Measurements from ENCODE around the gene TRIM10.

Gene TRIM10

GRCh38 chr6:30188541-30188940, 27.5 kb upstream of the TRIM10 start:
- TF ChIP-seq, protein P1, sequence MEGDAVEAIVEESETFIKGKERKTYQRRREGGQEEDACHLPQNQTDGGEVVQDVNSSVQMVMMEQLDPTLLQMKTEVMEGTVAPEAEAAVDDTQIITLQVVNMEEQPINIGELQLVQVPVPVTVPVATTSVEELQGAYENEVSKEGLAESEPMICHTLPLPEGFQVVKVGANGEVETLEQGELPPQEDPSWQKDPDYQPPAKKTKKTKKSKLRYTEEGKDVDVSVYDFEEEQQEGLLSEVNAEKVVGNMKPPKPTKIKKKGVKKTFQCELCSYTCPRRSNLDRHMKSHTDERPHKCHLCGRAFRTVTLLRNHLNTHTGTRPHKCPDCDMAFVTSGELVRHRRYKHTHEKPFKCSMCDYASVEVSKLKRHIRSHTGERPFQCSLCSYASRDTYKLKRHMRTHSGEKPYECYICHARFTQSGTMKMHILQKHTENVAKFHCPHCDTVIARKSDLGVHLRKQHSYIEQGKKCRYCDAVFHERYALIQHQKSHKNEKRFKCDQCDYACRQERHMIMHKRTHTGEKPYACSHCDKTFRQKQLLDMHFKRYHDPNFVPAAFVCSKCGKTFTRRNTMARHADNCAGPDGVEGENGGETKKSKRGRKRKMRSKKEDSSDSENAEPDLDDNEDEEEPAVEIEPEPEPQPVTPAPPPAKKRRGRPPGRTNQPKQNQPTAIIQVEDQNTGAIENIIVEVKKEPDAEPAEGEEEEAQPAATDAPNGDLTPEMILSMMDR (IDR thresholded peaks at IDR 0.05; ENCODE audit: low read depth, low read length, missing control alignments), result no peak
- in situ Hi-C loops (cut with HindIII; ENCODE audit: low sequenced_read_pairs), result no loop called here
- DNase-seq (ENCODE audit: low read depth), result no peak
- H3K4me3 ChIP-seq (ENCODE audit: low read depth, low read length), result no peak overlapping the region

GRCh38 chr6:30185846-30186484, 25.0 kb upstream of the TRIM10 start:
- TF ChIP-seq, protein P1 (IDR thresholded peaks at IDR 0.05; ENCODE audit: low read depth, low read length, missing control alignments), result no peak
- in situ Hi-C loops (cut with HindIII; ENCODE audit: low sequenced_read_pairs), result no loop called here
- no peak for DNase-seq (ENCODE audit: low read depth)
- no peak overlapping the region for H3K4me3 ChIP-seq (ENCODE audit: low read depth, low read length)

GRCh38 chr6:30184417-30185031, 23.5 kb upstream of the TRIM10 start:
- no peak for DNase-seq (ENCODE audit: low read depth)
- TF ChIP-seq, protein P1 (IDR thresholded peaks at IDR 0.05; ENCODE audit: low read depth, low read length, missing control alignments), result no peak
- in situ Hi-C loops (cut with HindIII; ENCODE audit: low sequenced_read_pairs), result no loop called here
- no peak overlapping the region for H3K4me3 ChIP-seq (ENCODE audit: low read depth, low read length)

DNA sequence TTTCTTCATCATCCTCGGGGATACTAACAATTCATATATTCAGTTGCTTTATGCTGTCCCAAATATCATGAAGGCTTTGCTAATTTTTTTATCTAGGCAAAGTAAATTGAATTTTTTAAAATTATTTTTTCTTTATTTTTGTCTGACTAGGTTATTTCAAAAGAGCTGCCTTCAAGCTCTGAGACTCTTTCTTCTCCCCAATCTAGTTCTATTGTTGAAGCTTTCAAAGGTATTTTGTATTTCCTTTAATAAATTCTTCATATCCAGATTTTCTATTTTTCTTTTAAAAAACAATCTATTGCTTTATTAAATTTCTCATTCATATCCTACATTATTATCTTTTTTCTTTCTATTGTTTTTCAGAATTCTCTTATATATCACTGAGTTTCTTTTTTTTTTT, 19.1 kb upstream of the TRIM10 start:
- TF ChIP-seq, protein P1 (IDR thresholded peaks at IDR 0.05; ENCODE audit: low read depth, low read length, missing control alignments), result no peak
- no peak overlapping the region for H3K4me3 ChIP-seq (ENCODE audit: low read depth, low read length)
- in situ Hi-C loops (cut with HindIII; ENCODE audit: low sequenced_read_pairs), result no loop called here
- DNase-seq (ENCODE audit: low read depth), result no peak

DNA sequence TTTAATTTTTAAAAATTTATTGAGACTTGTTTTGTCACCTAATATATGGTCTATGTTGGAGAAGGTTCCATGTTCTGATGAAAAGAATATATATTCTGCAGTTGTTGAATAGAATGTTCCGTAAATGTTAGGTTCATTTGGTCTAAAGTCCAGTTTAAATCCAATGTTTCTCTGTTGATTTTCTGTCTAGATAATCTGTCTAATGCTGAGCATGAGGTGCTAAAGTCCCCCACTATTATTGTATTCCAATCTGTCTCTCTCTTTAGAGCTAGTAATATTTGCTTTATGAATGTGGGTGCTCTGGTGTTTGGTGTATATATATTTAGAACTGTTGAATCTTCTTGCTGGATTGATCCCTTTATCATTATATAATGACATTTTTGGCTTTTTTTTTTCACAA, 17.8 kb upstream of the TRIM10 start:
- in situ Hi-C loops (cut with HindIII; ENCODE audit: low sequenced_read_pairs), result no loop called here

DNA sequence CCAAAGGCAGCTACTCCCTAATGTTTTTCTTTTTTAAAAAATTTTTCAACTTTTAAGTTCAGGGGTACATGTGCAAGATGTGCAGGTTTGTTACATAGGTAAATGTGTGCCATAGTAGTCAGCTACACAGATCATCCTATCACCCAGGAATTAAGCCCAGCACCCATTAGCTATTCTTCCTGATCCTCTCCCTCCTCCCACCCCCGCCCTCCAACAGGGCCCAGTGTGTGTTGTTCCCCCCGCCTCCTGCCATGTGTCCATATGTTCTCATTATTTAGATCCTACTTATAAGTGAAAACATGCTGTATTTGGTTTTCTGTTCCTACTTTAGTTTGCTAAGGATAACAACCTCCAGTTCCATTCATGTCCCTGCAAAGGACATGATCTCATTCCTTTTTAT, 14.8 kb upstream of the TRIM10 start:
- no peak for DNase-seq (ENCODE audit: low read depth)
- no peak overlapping the region for H3K4me3 ChIP-seq (ENCODE audit: low read depth, low read length)
- in situ Hi-C loops (cut with HindIII; ENCODE audit: low sequenced_read_pairs), result no loop called here
- TF ChIP-seq, protein P1 (IDR thresholded peaks at IDR 0.05; ENCODE audit: low read depth, low read length, missing control alignments), result no peak

More for the DNA sequence above, 17.8 kb upstream of the TRIM10 start:
- TF ChIP-seq, protein P1 (IDR thresholded peaks at IDR 0.05; ENCODE audit: low read depth, low read length, missing control alignments), result no peak
- no peak for DNase-seq (ENCODE audit: low read depth)
- H3K4me3 ChIP-seq (ENCODE audit: low read depth, low read length), result no peak overlapping the region

All from astrocyte of the cerebellum (primary cell).